DMS114 treated with DMSO at 0.1 percent for 48 hours (cell line): Measurements from ENCODE around the gene EHBP1.

Source experiments
- DNase-seq: peaks from one replicate; lab custom pipeline; 2025; ENCODE audit not compliant: unreplicated experiment; lab: John Stamatoyannopoulos, UW

Gene EHBP1

DNA sequence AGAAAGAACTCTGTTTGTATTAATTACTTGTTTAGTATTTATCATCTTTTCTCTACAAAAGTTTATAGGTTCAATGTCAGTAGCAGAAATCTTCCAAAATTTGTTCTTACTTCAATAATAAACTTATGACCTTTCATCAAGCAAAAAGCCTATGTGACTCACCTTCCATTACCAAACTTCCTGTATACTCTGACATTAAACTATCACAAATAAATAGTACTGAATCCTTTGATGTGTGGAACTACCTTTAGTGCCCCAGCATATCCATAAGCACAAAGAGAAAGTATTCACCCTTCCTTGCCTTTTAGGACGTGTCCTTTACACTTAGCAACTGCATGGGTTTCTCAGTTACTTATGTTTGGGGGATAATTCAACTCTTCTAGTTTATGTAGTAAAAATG is 166.0 kb downstream of the EHBP1 start:
- DNase-seq, result no peak

DNA sequence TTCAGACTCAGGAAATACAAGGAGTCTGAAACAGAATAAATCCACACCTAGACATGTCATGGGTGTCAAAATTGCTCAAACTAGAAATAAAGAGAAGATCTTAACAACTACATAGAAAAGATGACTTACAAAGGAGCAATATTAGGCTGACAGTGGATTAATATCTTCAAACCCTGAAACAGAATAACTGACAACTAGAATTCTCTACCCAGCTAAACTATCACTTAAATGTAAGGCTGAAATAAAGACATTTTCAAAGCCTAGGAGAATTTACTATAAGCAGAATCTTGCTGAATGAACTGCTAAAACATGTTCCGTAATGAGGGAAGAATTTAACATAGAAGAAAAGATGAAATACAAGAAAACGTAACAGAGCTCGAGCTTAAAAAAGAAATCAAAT is 168.1 kb downstream of the EHBP1 start:
- DNase-seq, result no peak

DNA sequence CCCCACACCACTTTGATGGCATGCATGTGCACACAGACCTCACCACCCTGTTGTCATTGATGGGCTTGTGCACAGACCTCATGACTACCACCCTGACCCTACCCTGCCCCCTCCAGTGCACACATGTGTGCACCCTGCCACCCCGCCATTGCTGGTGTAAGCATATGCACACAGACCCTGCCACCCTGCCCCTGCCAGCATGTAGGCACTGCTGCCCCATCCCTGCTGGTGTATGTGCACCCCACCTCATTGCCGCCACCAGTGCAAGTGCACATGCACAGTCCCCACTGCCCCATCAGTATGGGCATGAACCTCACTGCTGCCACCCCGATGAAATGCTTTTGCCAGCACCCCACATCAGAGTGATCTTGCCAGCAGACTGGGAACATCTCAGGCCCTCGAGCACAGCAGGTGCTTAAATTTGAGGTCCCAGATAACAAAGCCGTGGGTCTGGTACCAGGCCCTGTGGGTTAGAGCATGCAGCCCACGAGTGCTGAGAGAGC is 169.4 kb downstream of the EHBP1 start:
- no peak for DNase-seq

DNA sequence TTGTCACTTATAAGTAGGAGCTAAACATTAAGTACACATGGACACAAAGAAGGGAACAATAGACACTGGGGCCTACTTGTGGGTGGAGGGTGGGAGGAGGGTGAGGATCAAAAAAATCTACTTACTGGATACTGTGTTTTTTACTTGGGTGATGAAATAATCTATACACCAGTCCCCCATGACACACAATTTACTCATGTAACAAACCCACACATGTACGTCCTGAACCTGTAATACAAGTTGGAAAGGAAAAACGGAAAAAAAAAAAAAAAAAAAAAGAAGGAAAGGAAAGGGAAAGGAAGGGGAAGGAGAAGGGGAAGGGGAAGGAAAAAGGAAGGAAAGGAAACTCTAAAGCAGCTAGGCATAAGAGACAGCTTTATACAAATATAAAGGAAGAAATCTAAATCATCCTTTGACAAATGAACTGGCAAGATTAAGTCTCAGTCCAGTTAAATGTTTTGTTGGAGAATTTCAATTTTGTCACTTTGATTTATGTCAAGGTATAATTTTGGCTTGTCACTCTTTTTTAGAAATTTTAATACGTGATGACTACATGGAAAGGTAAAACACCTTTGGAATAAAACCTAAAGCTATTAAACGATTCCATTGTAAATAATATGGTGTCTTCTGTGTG is 175.8 kb downstream of the EHBP1 start:
- DNase-seq, result no peak

DNA sequence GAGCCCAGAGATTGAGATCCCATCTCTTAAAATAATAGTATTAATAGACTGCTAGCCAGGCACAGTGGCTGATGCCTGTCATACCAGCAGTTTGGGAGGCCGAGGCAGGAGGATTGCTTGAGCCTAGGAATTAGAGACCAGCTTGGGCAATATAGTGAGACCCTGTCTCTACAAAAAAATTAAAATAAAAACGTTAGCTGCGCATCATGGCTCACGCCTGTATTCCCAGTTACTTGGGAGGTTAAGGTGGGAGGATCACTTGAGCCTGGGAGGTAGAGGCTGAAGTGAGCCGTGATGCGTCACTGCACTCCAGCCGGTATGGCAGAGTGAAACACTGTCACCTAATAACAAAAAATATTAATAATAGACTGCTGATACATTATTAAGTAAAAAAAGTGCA is 178.1 kb downstream of the EHBP1 start:
- no peak for DNase-seq

DNA sequence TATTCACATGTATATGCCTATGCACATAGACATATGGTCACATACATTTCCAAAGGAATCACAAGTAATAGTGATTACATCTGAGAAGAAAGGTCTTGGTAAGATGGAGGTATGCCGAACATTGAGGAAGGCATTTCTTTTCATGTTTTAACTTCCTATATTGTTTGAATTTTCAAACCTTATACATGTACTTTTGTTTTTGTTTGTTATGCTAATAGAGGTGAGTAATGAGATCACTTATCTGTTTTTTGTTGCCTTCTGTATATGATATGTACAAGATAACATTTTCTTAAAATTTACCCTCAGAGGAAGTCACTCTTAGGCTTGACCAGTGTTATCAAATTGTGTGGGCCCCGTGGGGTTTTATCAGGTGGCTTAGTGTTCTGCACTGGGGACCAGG is 178.6 kb downstream of the EHBP1 start:
- no peak for DNase-seq

DNA sequence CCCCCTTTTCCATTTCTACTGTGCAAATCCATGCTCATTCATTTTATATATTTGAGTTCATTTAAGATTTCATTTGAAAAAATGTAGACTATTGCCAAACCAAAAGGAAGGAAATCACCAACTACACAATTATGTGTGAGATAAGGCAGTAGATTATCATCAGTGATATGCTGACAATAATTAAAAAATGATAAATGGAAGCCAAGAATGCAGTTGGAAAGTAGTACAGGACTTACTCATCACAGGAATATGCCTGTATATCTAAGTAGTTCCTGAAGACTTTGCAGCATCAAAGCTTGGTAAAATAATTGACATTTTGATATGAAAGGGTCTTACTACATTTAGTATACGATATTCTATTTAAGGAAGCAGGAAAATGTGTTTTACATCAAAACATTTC is 179.0 kb downstream of the EHBP1 start:
- DNase-seq, result no peak

DNA sequence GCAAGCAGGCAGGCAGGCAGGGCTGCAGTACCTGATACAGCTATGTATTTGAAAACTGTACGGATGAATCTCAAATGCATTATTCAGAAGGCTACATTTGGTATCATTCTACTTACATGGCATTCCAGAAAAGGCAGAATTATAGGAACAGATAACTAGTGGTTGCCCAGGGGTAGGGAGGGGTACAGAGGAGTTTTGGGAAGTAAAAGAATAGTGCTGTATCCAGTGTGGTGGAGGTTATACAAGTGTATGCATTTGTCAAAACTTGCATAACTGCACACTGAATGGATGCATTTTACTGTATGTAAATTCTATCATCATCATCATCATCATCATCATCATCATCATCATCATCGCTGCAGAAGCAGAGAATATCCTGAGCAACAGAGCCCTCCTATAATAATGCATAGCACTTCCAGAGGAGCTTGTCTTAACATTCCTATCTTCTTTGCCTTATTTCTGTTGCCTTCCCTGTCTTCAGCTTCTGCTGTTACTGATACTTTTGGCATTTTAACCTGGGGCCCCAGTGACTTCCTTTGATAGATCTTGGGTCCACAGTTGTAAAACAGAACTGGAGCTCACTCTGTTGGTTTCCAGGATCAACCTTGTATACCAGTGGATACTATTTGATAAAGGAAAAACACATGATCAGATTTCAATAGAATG is 189.6 kb downstream of the EHBP1 start:
- no peak for DNase-seq

DNA sequence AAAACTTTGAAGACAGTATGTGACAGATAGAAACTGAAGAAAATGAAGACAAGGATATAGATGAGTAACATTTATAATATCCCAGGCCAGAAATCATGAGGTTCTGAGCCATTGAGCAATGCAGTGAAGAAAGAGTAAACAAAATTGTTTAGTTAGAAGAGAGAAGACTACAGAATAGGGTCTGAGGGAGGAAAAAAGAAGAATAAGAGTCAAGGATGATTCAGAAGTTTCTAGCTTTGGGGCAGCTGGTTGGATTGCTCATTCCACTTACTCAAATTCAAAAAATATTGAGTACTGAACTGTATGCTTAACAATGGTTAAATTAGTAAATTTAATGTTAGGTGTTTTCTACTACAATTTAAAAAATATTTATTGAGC is 190.1 kb downstream of the EHBP1 start:
- no peak for DNase-seq

DNA sequence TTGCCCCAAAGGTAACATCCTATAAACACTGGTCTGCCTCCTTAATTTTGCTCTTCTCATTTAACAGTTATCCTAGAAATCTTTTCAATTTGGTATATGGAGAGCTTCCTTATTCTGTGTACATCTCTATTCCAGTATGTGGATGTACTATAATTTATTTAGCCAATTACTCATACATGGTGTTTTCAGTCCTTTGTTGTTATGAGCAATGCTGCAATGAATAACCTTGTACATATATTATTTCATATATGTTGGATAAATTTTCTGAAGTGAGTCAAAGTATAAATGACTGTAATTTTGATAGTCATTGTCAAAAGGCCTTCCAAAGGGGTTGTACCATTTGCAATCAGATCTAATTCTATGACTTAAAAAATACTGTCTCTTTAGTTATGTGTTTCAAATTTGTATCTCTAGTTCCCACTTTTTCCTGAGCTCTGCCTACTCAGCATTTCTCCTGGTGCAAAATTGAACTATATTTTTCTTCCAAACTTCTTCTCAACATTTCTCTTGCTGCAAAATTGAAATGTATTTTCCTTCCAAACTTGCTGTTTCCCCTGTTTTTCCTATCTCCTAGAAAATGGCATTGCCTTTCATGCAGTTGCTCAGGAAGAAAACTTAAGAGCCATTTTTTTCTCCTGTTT is 191.8 kb downstream of the EHBP1 start:
- no peak for DNase-seq

DNA sequence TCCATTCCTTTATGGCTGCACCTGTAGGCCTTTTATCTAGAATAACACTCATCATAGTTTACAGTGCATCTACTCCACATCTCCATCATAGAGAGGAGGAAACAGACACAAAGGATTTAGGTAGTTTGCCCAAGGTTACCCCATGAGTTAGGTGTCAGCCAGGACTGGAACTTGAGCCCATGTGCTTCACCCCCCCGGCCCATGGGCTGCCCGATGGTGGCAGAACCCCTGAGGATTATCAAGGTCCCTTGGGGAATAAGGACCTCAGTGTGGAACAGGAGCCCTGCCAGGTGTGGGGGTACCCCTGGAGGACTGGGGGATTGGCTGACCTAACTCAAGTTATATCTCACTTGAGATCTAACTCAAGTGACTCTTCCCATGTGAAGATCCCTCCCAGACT is 198.8 kb downstream of the EHBP1 start:
- DNase-seq, result no peak

DNA sequence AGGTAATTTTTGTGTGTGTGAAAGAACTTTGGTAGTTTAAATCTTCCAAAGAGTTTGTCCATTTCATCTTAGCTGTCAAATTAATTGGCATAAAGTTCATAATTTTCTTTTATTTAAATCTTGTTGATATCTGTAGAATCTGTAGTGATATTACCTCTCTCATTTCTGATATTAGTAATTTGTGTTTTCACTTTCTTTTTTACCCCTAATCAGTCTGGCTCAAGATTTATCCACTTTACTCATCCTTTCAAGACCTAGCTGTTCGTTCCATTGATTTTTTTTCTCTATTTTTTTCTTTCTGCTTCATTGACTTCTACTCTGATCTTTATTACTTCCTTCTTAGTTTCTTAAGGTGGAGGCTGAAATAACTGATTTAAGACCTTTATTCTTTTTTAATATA is 202.6 kb downstream of the EHBP1 start:
- no peak for DNase-seq

DNA sequence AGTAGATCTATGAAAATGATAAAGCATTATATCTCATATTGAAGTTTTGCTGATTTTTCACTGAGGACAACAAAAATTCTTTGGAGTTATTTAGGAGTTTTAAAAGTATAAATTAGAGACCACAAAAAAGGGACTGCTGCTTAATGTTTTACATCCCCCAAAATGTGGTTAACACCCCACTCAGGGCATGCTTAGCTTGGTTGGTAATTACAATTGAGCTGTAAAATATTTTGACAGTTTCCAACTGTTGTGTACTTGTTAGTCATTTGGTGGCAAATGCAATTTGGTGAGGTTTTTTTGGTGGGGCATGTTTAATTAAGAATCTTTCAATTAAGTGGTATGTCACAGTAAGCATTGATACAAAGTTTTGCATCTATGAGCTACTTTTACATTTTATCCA is 207.8 kb downstream of the EHBP1 start:
- no peak for DNase-seq

DNA sequence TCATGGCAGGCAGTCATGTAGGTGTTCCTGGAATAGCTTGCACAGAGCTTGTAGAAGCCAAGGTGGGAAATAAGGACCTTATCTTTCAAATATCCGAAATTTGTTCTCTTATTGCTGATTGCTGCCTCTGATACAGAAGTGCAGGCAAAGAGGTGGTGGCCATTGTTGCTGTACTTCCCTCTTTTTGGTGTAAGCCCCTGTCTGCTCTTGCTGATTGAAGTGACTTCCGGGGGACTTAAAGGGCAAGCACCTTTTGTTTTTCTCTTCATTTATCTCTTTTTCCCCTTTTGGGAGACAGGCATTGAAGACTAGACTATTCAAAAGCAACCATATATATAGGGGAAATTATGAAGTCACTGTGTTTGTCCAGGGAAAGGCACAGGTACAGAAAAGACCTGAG is 213.5 kb downstream of the EHBP1 start:
- no peak for DNase-seq

DNA sequence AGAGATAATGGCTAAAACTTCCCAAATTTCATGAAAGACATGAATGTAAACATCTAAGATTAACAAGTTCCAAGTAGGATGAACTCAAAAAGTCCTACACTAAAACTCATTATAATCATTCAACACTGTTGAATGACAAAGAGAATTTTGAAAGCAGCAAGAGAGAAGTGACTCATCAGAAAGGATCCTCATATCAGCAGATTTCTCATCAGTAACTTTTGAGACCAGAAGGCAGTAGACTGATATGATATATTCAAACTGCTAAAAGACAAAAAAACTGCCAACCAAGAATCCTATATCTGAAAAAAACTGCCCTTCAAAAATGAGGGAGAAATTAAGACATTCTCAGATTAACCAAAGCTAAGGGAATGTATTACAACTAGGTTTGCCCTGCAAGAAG is 214.6 kb downstream of the EHBP1 start:
- no peak for DNase-seq

DNA sequence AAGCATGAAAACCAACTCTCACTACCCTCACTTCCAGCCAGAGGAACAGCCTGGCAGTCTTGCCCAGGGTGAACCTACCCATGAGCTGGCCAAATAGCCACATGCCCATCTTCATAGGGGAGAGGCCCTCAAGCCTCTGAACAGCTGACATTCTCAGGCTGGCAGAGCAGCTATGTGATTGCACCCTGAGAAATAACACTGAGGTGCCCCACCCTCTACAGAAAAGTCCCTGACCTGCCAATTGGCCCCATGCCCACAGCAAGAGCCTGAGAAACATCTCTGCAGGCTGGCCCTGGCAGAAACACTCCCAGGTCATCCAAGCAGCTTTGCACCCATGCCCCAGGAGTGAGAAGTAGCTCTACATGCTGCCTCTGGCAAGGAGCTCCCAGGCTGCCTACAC is 217.7 kb downstream of the EHBP1 start:
- no peak for DNase-seq

DNA sequence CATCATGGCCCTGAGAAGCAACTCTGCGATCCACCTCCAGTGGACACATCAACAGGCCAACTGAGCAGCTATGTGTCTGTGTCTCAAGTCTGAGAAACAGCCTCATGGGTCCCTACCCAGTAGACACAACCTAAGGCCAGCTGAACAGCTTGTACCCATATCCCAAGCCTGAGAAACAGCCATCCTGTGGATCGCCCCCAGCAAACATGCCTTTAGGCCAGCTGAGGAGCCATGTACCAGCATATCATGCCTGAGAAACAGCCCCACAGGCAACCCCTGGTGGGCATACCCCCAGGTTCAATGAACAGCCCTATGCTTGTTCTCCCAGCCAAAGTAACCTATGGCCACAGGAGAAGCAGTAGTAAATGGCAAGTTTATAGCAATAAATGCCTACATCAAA is 218.4 kb downstream of the EHBP1 start:
- no peak for DNase-seq

DNA sequence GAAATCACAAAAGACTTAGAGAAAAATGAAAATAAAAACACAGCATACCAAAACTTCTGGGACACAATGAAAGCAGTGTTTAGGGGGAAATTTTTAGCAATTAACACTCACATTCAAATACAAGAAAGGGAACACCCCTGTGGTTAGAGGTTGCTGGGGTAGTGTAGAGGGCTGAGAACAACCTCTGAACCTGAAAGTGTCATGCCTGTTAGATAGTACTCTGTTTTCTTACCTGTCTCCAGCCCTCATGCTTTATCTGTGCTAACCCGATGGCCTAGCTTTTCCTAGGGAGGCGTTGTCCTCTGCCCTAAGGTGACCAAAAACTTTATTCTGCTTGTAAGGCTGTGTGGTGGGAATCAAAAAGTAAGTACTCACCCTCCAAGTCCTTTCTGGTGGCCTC is 222.5 kb downstream of the EHBP1 start:
- DNase-seq, result no peak

DNA sequence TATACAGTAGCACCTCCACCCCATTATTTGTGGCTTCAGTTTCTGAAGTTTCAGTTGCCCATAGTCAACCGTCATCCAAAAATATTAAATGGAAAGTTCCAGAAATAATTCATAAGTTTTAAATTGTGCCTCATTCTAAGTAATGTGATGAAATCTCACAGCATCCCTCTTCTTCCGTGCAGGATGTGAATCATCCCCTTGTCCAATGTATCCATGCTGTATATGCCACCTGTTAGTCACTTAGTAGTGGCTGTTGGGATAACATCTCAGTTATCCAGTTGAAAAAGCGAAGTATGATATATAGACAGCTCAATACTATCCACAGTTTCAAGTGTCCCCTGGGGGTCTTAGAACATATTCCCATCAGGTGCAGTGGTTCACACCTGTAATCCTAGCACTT is 226.0 kb downstream of the EHBP1 start:
- DNase-seq, result no peak

DNA sequence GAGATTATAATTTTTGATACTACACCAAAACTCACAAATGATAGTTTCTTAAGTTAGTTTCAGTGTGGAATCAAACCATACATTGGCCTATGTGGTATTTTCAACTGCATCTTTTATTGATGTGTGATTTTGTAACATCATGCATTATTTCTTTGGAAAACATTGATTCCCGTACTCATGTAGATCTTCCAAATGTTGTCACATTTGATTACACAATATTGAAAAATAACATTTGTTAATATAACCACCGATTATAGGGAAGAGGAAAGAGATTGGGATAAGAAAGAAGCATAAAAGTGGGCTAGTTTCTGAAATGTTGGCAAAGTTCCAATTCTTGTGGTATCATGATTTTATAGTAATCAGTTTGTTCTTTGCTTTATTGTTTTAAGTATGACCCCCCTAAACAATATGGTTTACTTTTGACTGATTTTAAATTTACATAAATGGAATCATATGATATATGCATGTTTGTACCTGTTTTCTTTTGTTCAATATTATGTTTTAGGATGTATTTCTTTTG is 227.9 kb downstream of the EHBP1 start:
- DNase-seq, result no peak

DNA sequence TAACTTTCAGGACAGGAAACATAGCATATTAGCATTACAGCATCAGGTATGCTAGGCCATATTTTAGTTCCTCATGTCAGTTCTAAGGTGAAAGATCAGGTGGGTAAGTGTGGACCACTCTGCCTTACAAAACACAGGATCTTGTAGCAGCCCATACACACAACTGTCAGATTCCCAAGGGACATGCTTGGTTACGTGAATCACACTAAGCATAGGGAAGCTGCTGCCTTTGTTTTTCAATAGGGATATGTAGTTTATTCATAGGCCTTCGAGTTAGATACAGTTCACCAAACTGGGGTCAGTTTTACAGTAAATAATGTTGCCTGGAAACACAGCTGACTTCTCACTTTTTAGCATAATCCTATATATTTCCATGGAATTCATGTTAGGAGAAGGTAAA is 229.0 kb downstream of the EHBP1 start:
- DNase-seq, result no peak

DNA sequence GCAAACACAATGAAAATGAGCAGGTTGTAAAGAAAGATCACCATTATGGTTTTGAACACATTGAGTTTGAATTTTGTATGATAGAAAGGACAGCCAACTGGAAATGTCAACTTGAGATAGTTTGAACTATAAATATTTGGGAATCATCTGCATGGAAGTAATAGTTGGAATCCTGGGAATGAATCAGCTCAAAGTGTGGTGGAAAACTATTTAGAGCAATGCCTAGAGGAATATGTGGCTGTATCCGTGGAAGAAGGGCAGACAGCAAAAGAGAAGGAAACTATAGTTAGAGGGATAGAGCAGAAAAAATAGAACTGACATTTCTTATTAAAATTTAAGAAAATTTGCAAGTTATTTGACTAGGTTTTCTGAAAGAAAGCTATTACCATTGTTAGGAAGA is 232.6 kb downstream of the EHBP1 start:
- DNase-seq, result no peak
